Fibroblast of lung (primary cell): Measurements from ENCODE around the gene NEXN. TPM values are rescaled to one million over a fixed set of nuclear protein-coding genes. Genes with fewer than 3 reads are reported as not detected.

Experiments used
- DNase-seq, 2 donors: peaks; one replicate each; pipeline versions ENCODE4 v3.0.0 to v3.0.0-alpha.2; 2010; ENCODE audit warnings: low read depth in 2 of 2
- H2AFZ ChIP-seq: 2 replicates; pipeline ENCODE4 v1.5.1; 2012; ENCODE audit warnings: low read length, control low read depth, inconsistent platforms
- H3K27ac ChIP-seq: 2 replicates; pipeline ENCODE4 v1.5.1; 2011; ENCODE audit warnings: low read length, control low read depth; ENCODE audit not compliant: insufficient read depth
- H3K27me3 ChIP-seq: 2 replicates; pipeline ENCODE4 v1.5.1; 2011; ENCODE audit warnings: mild to moderate bottlenecking, low read length; ENCODE audit not compliant: control insufficient read depth, insufficient read depth
- H3K36me3 ChIP-seq: 2 replicates; pipeline ENCODE4 v1.5.1; 2011; ENCODE audit warnings: low read length; ENCODE audit not compliant: control insufficient read depth, insufficient read depth
- H3K4me1 ChIP-seq: 2 replicates; pipeline ENCODE4 v1.5.1; 2011; ENCODE audit warnings: low read length; ENCODE audit not compliant: control insufficient read depth, insufficient read depth; ENCODE audit errors: extremely low read depth
- H3K4me2 ChIP-seq: 2 replicates; pipeline ENCODE4 v1.5.1; 2011; ENCODE audit warnings: low read length, control low read depth; ENCODE audit not compliant: insufficient read depth; ENCODE audit errors: extremely low read depth
- H3K4me3 ChIP-seq, 4 experiments: fragments of 200-600 bp in 1 of 4; sonication (generic) in 1 of 4; replicated peaks in 1 of 4; 2 replicates each; pipeline ENCODE4 v1.5.1; 2011 to 2016; ENCODE audit warnings: low read length in 4 of 4, low read depth in 3 of 4, mild to moderate bottlenecking in 3 of 4, control low read depth in 2 of 4, inconsistent platforms in 1 of 4, mixed read lengths in 1 of 4; ENCODE audit not compliant: insufficient read depth in 1 of 4; ENCODE audit errors: control extremely low read depth in 1 of 4
- H3K79me2 ChIP-seq: 2 replicates; pipeline ENCODE4 v1.5.1; 2012; ENCODE audit warnings: mild to moderate bottlenecking, low read length, inconsistent platforms; ENCODE audit not compliant: control insufficient read depth, insufficient read depth
- H3K9ac ChIP-seq: 2 replicates; pipeline ENCODE4 v1.5.1; 2011; ENCODE audit warnings: mild to moderate bottlenecking, low read length, control low read depth; ENCODE audit not compliant: insufficient read depth
- H3K9me3 ChIP-seq: 2 replicates; pipeline ENCODE4 v1.5.1; 2012; ENCODE audit warnings: low read depth, low read length; ENCODE audit not compliant: control insufficient read depth, insufficient read depth
- H4K20me1 ChIP-seq: 2 replicates; pipeline ENCODE4 v1.5.1; 2011; ENCODE audit warnings: low read length; ENCODE audit not compliant: control insufficient read depth, insufficient read depth; ENCODE audit errors: extremely low read depth
- CTCF ChIP-seq, 2 donors: IDR thresholded peaks in 1 of 2; conservative IDR thresholded peaks in 1 of 2; 1 replicate in 1 of 2; 2 replicates in 1 of 2; pipeline ENCODE4 v1.5.1; 2011 to 2012; ENCODE audit warnings: low read length in 2 of 2, control low read depth in 1 of 2, inconsistent platforms in 1 of 2, low read depth in 1 of 2, mild to moderate bottlenecking in 1 of 2
- EZH2 ChIP-seq: IDR thresholded peaks from 2 replicates; pipeline ENCODE4 v1.5.1; 2012; ENCODE audit warnings: low read length, control low read depth, mild to moderate bottlenecking; ENCODE audit errors: missing control alignments
- polyA plus RNA-seq, 2 donors: library from polyadenylated mRNA; depleted of rRNA in 1 of 2; stranded (reverse) in 1 of 2; unstranded in 1 of 2; fragments of >200 nt; gene quantifications; 2 replicates each; pipeline ENCODE4 v1.2.1, GENCODE V29; 2011 to 2012; ENCODE audit warnings: missing spikeins in 1 of 2
- total RNA-seq: library from RNA; depleted of rRNA; stranded (reverse); fragments of >200 nt; gene quantifications from 2 replicates; pipeline ENCODE4 v1.2.1, GENCODE V29; 2014

The NEXN gene
- total and polyA plus RNA-seq, 2 donors (not counting 1 experiment from before 2014, with no cell fraction given), result 24.4 to 49.0 TPM

GRCh38 chr1:77955709-77956108, 67.3 kb downstream of the NEXN start:
- DNase-seq, result no peak
- no peak overlapping the region for H3K4me3 ChIP-seq
- H3K9me3 ChIP-seq, result no peaks in the 10 kb centered on the region
- no peaks in the 10 kb centered on the region for H3K27me3 ChIP-seq
- no peak overlapping the region for H2AFZ ChIP-seq
- H3K79me2 ChIP-seq, result peaks cover 27% of the 10 kb centered on the region
- no peak for TF ChIP-seq CTCF (conservative IDR thresholded peaks at IDR 0.05 in 1 of 2, IDR thresholded peaks at IDR 0.05 in 1 of 2; ENCODE audit: low read depth in 1 of 2, low read length in 2 of 2)
- TF ChIP-seq EZH2, result no peak
- no peaks in the 10 kb centered on the region for H4K20me1 ChIP-seq
- H3K9ac ChIP-seq, result no peak overlapping the region
- no peaks in the 10 kb centered on the region for H3K4me1 ChIP-seq
- H3K4me2 ChIP-seq, result no peak overlapping the region
- H3K27ac ChIP-seq, result no peak overlapping the region
- H3K36me3 ChIP-seq, result peaks cover 20% of the 10 kb centered on the region

DNA sequence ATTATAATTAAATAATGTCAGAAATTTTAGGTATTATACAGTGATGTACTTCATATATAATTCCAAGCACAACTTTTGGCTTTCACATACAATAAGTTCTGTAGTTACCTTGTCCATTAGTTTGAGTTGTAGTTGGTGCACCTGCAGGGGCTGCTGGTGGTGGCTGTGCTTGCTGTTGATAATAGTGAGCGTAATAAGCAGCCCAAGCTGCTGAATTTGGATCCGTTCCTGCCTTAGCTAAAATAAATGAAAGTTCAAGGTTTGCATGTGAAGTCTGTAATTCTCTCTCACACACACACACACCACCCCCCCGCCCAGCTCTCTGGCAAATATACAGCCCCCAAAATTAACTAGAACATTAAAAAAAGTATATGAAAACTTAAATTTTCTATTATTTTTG, 68.0 kb downstream of the NEXN start:
- peaks cover 24% of the 10 kb centered on the region for H3K36me3 ChIP-seq
- H3K9ac ChIP-seq, result no peak overlapping the region
- H2AFZ ChIP-seq, result no peak overlapping the region
- no peak for TF ChIP-seq CTCF (conservative IDR thresholded peaks at IDR 0.05 in 1 of 2, IDR thresholded peaks at IDR 0.05 in 1 of 2; ENCODE audit: low read depth in 1 of 2, low read length in 2 of 2)
- TF ChIP-seq EZH2, result no peak
- no peak overlapping the region for H3K4me3 ChIP-seq
- no peaks in the 10 kb centered on the region for H3K4me1 ChIP-seq
- peaks cover 29% of the 10 kb centered on the region for H3K79me2 ChIP-seq
- H3K9me3 ChIP-seq, result no peaks in the 10 kb centered on the region
- no peak overlapping the region for H3K4me2 ChIP-seq
- H3K27me3 ChIP-seq, result no peaks in the 10 kb centered on the region
- H3K27ac ChIP-seq, result no peak overlapping the region
- no peak for DNase-seq
- H4K20me1 ChIP-seq, result no peaks in the 10 kb centered on the region

DNA sequence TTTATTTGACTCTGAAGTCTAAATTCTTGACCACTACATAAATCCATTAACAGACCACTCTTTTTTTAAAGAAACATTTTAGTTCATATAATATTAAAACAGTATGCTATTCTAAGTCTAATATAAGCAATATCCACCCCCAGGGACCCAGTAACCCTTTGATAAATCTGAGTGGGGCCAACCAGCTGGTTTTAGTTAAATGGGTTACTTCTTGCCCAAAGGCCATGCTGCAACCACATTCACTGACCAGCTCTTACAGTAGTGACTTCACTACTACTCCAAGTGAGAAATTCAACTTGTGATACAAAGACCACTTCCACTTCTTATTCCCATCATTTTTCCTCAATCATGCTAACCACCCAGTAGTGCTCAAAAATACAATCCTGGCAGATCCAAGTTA, 70.0 kb downstream of the NEXN start:
- H3K9ac ChIP-seq, result no peak overlapping the region
- H3K79me2 ChIP-seq, result peaks cover 40% of the 10 kb centered on the region
- H3K27me3 ChIP-seq, result no peaks in the 10 kb centered on the region
- no peaks in the 10 kb centered on the region for H3K4me1 ChIP-seq
- H4K20me1 ChIP-seq, result no peaks in the 10 kb centered on the region
- H3K4me3 ChIP-seq, result no peak overlapping the region
- no peak overlapping the region for H2AFZ ChIP-seq
- DNase-seq, result no peak
- no peaks in the 10 kb centered on the region for H3K9me3 ChIP-seq
- no peak overlapping the region for H3K4me2 ChIP-seq
- H3K36me3 ChIP-seq, result peaks cover 27% of the 10 kb centered on the region
- no peak overlapping the region for H3K27ac ChIP-seq
- TF ChIP-seq EZH2, result no peak
- TF ChIP-seq CTCF (conservative IDR thresholded peaks at IDR 0.05 in 1 of 2, IDR thresholded peaks at IDR 0.05 in 1 of 2; ENCODE audit: low read depth in 1 of 2, low read length in 2 of 2), result no peak
